Neural crest cell (in vitro differentiated cells): Measurements from ENCODE around the gene DPP8. TPM values are rescaled to one million over a fixed set of nuclear protein-coding genes. Genes with fewer than 3 reads are reported as not detected.
A peak's percentile ranks its signal among the peaks of the same experiment; 100 is the strongest.

Experiments used
- DNase-seq: peaks from one replicate; pipeline ENCODE4 v3.0.0; 2021; ENCODE audit warnings: low read depth, mixed read lengths, low spot score
- H3K27ac Mint-ChIP-seq: one replicate; pipeline ENCODE4 v1.8.0; 2021; ENCODE audit warnings: mild to moderate bottlenecking, mixed read lengths; ENCODE audit not compliant: unreplicated experiment
- H3K27me3 Mint-ChIP-seq: 2 replicates; pipeline ENCODE4 v1.8.0; 2021; ENCODE audit warnings: low read depth, mild to moderate bottlenecking, mixed read lengths
- H3K36me3 Mint-ChIP-seq: 2 replicates; pipeline ENCODE4 v1.8.0; 2021; ENCODE audit warnings: low read depth, mild to moderate bottlenecking, mixed read lengths
- H3K4me1 Mint-ChIP-seq: 2 replicates; pipeline ENCODE4 v1.8.0; 2021; ENCODE audit warnings: mixed read lengths
- H3K4me3 Mint-ChIP-seq: one replicate; pipeline ENCODE4 v1.8.0; 2021; ENCODE audit warnings: mild to moderate bottlenecking, mixed read lengths
- H3K9me3 Mint-ChIP-seq: 2 replicates; pipeline ENCODE4 v1.8.0; 2021; ENCODE audit warnings: mixed read lengths
- CTCF ChIP-seq: fragments of 200-600 bp; sonication (generic); conservative IDR thresholded peaks from 2 replicates; pipeline ENCODE4 v1.5.0; 2021; ENCODE audit warnings: antibody characterized with exemption, mild to moderate bottlenecking
- total RNA-seq: library from RNA; stranded (reverse); gene quantifications from 2 replicates; pipeline ENCODE4 v1.2.1, GENCODE V29; 2021

The DPP8 gene
- total RNA-seq, 1 donor from 2014 or later = 26.1 TPM

GRCh38 chr15:65393091-65393490, 124.4 kb downstream of the DPP8 start:
- H3K27ac Mint-ChIP-seq = peak overlapping the region; percentile 5
- H3K9me3 Mint-ChIP-seq = no peaks in the 10 kb centered on the region
- H3K36me3 Mint-ChIP-seq = no peaks in the 10 kb centered on the region
- H3K4me3 Mint-ChIP-seq = no peak overlapping the region
- H3K27me3 Mint-ChIP-seq = peaks cover 3% of the 10 kb centered on the region
- DNase-seq = no peak
- no peak for TF ChIP-seq CTCF
- H3K4me1 Mint-ChIP-seq = peaks cover 5% of the 10 kb centered on the region

Other genes starting within 250 kb of the DPP8 start
- 14.8 and 15.5 TPM in 2 replicates for gene PARP16, start 230.8 kb downstream of the DPP8 start, total RNA-seq
- gene RNU5A-1, start 221.6 kb downstream of the DPP8 start, total RNA-seq = not detected in 2 replicates
- gene RNU5B-1, start 213.0 kb downstream of the DPP8 start, total RNA-seq = 17.2 TPM in 1 of 2 replicates, not detected in the other
- 298 and 300 TPM in 2 replicates for gene IGDCC3, start 139.7 kb downstream of the DPP8 start, total RNA-seq
- 19.8 and 19.9 TPM in 2 replicates for gene IGDCC4, start 94.7 kb downstream of the DPP8 start, total RNA-seq
- 147 and 153 TPM in 2 replicates for gene HACD3, start 12.8 kb upstream of the DPP8 start, total RNA-seq
- 53.1 and 54.6 TPM in 2 replicates for gene INTS14, start 93.4 kb upstream of the DPP8 start, total RNA-seq
- gene SLC24A1, start 104.2 kb upstream of the DPP8 start, total RNA-seq = 5.4 and 8.9 TPM in 2 replicates